Neural cell (in vitro differentiated cells): ENCODE data around the gene RGS1.

Experiments used
- CTCF ChIP-seq: fragments of 450-650 bp; IDR thresholded peaks from 2 replicates; pipeline ENCODE4 v1.5.1; 2014; ENCODE audit warnings: antibody characterized with exemption, mild to moderate bottlenecking, moderate library complexity; ENCODE audit not compliant: poor library complexity, severe bottlenecking
- POLR2AphosphoS5 ChIP-seq: IDR thresholded peaks from 2 replicates; pipeline ENCODE4 v1.6.1; 2012
- SMC3 ChIP-seq: fragments of 450-650 bp; conservative IDR thresholded peaks from 2 replicates; pipeline ENCODE4 v1.6.1; 2014; ENCODE audit warnings: antibody characterized with exemption, mild to moderate bottlenecking, moderate library complexity; ENCODE audit not compliant: poor library complexity

DNA sequence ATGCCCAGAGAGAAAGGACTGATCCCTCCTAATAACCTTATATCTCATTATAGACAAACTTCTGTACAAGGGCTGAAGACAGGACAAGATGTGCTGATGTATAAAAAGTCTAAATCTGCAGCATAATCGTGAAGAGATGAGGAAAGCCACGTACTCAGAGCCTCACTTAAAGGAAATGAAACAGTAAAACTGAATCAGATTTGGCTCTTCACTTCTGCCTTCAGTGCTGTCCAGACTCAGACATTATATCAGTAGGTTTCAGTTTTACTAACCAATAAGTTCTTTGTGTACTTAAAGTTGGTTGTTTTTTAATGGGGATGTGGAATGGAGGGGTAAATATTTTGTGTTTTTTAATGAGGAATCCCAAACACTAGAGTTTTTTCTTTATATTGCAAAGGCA lies 45.3 kb upstream of the RGS1 start:
- no peak for TF ChIP-seq CTCF
- TF ChIP-seq SMC3: no peak
- TF ChIP-seq POLR2AphosphoS5: no peak
